ENCODE data around the gene INTS11. TPM values are rescaled to one million over a fixed set of nuclear protein-coding genes. Genes with fewer than 3 reads are reported as not detected.
A peak's percentile ranks its signal among the peaks of the same experiment; 100 is the strongest.

INTS11 gene
- total and polyA plus RNA-seq, 2 of the 13 experiments (the other 11 are each of a cell fraction or from before 2014, with no cell fraction given) = 52.8 to 94.8 TPM

GRCh38 chr1:1292442-1292779, 32.0 kb downstream of the INTS11 start (continued):
- TF ChIP-seq, protein P1, sequence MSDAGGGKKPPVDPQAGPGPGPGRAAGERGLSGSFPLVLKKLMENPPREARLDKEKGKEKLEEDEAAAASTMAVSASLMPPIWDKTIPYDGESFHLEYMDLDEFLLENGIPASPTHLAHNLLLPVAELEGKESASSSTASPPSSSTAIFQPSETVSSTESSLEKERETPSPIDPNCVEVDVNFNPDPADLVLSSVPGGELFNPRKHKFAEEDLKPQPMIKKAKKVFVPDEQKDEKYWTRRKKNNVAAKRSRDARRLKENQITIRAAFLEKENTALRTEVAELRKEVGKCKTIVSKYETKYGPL (CRISPR knock-in tag; IDR thresholded peaks at IDR 0.05) = no peak
- TF ChIP-seq KMT2A (CRISPR knock-in tag; IDR thresholded peaks at IDR 0.05) = no peak

GRCh38 chr1:1291548-1292441, 32.7 kb downstream of the INTS11 start:
- no peaks in the 10 kb centered on the region for H3K27me3 ChIP-seq (ENCODE audit: control insufficient read depth in 1 of 2, insufficient read depth in 2 of 2, low read length in 2 of 2)
- no peaks in the 10 kb centered on the region; a peak in 1 of 5 replicates for H3K36me3 ChIP-seq (replicated peaks in 1 of 2; ENCODE audit: control insufficient read depth in 1 of 2, insufficient read depth in 2 of 2, low read length in 2 of 2)
- no peak overlapping the region for H3K9ac ChIP-seq (ENCODE audit: insufficient read depth, low read depth, low read length)
- FAIRE-seq (peak; percentile 28), DNase-seq (ENCODE audit: low spot score) (peak; percentile 64), ATAC-seq (peak; percentile 71)
- H3K79me2 ChIP-seq (ENCODE audit: insufficient read depth, low read length) = no peaks in the 10 kb centered on the region
- H3K27ac ChIP-seq (ENCODE audit: extremely low read length, insufficient read depth, low read length) = no peak overlapping the region
- ChIA-PET CTCF (ENCODE audit: low intra/inter-chr PET ratio, low total read pairs) (interaction anchor here (1.5 kb wide), 1 partner anchor 170 kb away, joined by 4 read pairs; no protein-coding TSS in a partner anchor), POLR2A (interaction anchor here (1.0 to 2.0 kb wide), 3 partner anchors 10 to 169 kb away, joined by 5 to 6 read pairs (median 5); no protein-coding TSS in a partner anchor)
- H3K9me3 ChIP-seq (ENCODE audit: low read length) = no peaks in the 10 kb centered on the region
- in situ Hi-C loops (cut with HindIII; ENCODE audit: extremely low pct_ligation_motif_present, low pct_unique_long_range_greater_than_20kb) (no loop called here), intact Hi-C loops (cut with micrococcal nuclease; ENCODE audit: unreplicated experiment) (loop anchor here (5.0 kb wide), 1 partner anchor 169 kb away; no protein-coding TSS in a partner anchor)
- no peak overlapping the region for H3K4me3 ChIP-seq (replicated peaks in 1 of 3; ENCODE audit: insufficient read depth in 1 of 3, low read depth in 2 of 3, low read length in 3 of 3)
- H4K20me1 ChIP-seq (ENCODE audit: insufficient read depth, low read length) = no peaks in the 10 kb centered on the region
- BruUV-seq (replicated peaks) = no TSS peak
- WGBS (ENCODE audit: low lambda C conversion rate) = 68% methylated on average over 22 of the region's 45 CpGs
- H3K4me2 ChIP-seq (ENCODE audit: low read depth, low read length) = no peak overlapping the region
- H3K4me1 ChIP-seq (ENCODE audit: insufficient read depth, low read length) = peaks cover 11% of the 10 kb centered on the region
- H2AFZ ChIP-seq (ENCODE audit: low read length) = no peak overlapping the region
- TF ChIP-seq ZNF326 (CRISPR knock-in tag; IDR thresholded peaks at IDR 0.05; ENCODE audit: borderline replicate concordance) (0 out of 2 replicates have a peak, but pooled peaks have one; percentile 19), AGO1 (IDR thresholded peaks at IDR 0.05; ENCODE audit: low read depth, low read length, poor library complexity, severe bottlenecking) (peak; percentile 88), NRL (CRISPR knock-in tag; IDR thresholded peaks at IDR 0.05; ENCODE audit: borderline replicate concordance) (0 out of 2 replicates have a peak, but pooled peaks have one; percentile 16), ZKSCAN8 (CRISPR knock-in tag; IDR thresholded peaks at IDR 0.05; ENCODE audit: borderline replicate concordance) (no peak), ZNF782 (CRISPR knock-in tag; IDR thresholded peaks at IDR 0.05; ENCODE audit: borderline replicate concordance) (no peak), ZNF563 (CRISPR knock-in tag; IDR thresholded peaks at IDR 0.05) (peak; percentile 39; the same call in 1 of the 2 replicates), HDAC6 (IDR thresholded peaks at IDR 0.05; ENCODE audit: low read depth, low read length) (no peak), ZNF574 (CRISPR knock-in tag; IDR thresholded peaks at IDR 0.05) (peak; percentile 56; the same call in 1 of the 2 replicates), ZXDC (CRISPR knock-in tag; IDR thresholded peaks at IDR 0.05) (no peak), RNF2 (conservative IDR thresholded peaks at IDR 0.05; ENCODE audit: low read depth) (no peak)
